ENCODE measurements around the gene OPN3.

The OPN3 gene

DNA sequence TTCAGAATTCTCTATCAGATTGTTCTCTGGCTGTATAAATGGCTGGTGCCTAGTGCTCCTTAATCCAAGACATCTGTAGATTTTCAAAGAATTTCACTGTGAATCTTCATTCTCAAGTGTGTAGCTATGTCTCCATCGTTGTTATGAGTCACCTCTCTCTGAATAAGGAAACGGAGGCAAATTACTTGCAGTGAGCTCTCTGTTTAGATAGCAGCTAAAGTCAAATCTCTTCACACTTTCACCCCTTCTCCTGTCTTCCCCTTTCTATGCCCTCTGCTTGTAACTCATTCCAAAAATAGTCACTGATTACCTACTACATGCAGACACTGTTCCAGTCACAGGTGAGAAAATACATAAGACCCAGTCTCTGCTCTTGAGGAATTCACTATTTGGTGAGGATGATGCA lies 39.7 kb downstream of the OPN3 start (continued):
- TF ChIP-seq, protein P1, sequence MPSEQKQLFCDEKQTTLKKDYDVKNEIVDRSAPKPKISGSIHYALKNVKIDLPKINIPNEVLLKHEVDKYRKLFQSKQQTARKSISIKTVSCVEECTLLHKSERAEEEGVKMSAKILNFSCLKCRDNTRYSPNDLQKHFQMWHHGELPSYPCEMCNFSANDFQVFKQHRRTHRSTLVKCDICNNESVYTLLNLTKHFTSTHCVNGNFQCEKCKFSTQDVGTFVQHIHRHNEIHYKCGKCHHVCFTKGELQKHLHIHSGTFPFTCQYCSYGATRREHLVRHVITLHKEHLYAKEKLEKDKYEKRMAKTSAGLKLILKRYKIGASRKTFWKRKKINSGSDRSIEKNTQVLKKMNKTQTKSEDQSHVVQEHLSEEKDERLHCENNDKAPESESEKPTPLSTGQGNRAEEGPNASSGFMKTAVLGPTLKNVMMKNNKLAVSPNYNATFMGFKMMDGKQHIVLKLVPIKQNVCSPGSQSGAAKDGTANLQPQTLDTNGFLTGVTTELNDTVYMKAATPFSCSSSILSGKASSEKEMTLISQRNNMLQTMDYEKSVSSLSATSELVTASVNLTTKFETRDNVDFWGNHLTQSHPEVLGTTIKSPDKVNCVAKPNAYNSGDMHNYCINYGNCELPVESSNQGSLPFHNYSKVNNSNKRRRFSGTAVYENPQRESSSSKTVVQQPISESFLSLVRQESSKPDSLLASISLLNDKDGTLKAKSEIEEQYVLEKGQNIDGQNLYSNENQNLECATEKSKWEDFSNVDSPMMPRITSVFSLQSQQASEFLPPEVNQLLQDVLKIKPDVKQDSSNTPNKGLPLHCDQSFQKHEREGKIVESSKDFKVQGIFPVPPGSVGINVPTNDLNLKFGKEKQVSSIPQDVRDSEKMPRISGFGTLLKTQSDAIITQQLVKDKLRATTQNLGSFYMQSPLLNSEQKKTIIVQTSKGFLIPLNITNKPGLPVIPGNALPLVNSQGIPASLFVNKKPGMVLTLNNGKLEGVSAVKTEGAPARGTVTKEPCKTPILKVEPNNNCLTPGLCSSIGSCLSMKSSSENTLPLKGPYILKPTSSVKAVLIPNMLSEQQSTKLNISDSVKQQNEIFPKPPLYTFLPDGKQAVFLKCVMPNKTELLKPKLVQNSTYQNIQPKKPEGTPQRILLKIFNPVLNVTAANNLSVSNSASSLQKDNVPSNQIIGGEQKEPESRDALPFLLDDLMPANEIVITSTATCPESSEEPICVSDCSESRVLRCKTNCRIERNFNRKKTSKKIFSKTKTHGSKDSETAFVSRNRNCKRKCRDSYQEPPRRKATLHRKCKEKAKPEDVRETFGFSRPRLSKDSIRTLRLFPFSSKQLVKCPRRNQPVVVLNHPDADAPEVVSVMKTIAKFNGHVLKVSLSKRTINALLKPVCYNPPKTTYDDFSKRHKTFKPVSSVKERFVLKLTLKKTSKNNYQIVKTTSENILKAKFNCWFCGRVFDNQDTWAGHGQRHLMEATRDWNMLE (tag by site-specific recombination; conservative IDR thresholded peaks at IDR 0.05; ENCODE audit: low read depth): no peak
- no peak for TF ChIP-seq KLF9 (tag by site-specific recombination; IDR thresholded peaks at IDR 0.05; ENCODE audit: low read depth)
- no peak for TF ChIP-seq ZNF184 (tag by site-specific recombination; IDR thresholded peaks at IDR 0.05)
- no peak for TF ChIP-seq ZNF561 (tag by site-specific recombination; IDR thresholded peaks at IDR 0.05; ENCODE audit: borderline replicate concordance)
- no peak for TF ChIP-seq ZNF214 (tag by site-specific recombination; IDR thresholded peaks at IDR 0.05; ENCODE audit: borderline replicate concordance)
- no peak for TF ChIP-seq SETDB1 (IDR thresholded peaks at IDR 0.05; ENCODE audit: insufficient read length, low read length)

DNA sequence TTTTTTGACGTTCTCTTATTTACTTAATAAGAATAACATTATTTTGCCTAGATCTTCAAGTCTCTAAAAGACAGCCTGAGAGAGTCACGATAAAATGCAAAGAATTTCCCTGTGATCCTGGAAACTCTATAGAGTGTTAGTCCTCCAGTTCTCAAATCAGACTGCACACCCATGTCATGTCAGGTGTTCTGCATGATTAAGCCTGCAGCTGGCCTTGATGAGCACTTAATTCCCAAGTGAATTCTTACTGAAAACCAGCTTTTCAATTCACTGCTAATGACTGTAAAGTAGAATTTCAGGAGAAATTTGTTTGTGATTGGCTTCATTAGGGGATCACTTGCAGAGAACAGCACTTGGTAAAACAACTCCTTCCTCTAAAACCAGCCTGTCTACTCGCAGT lies 41.9 kb downstream of the OPN3 start:
- H3K27ac ChIP-seq (ENCODE audit: extremely low read depth, low read depth, low read length): no peak overlapping the region
- TF ChIP-seq, protein P2, sequence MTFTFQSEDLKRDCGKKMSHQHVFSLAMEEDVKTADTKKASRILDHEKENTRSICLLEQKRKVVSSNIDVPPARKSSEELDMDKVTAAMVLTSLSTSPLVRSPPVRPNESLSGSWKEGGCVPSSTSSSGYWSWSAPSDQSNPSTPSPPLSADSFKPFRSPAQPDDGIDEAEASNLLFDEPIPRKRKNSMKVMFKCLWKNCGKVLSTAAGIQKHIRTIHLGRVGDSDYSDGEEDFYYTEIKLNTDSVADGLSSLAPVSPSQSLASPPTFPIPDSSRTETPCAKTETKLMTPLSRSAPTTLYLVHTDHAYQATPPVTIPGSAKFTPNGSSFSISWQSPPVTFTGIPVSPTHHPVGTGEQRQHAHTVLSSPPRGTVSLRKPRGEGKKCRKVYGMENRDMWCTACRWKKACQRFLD (tag by site-specific recombination; IDR thresholded peaks at IDR 0.05): no peak
- TF ChIP-seq ZNF621 (tag by site-specific recombination; IDR thresholded peaks at IDR 0.05) (no peak), ZNF48 (tag by site-specific recombination; IDR thresholded peaks at IDR 0.05) (no peak), ZSCAN30 (tag by site-specific recombination; IDR thresholded peaks at IDR 0.05) (no peak), ZNF654 (tag by site-specific recombination; IDR thresholded peaks at IDR 0.05; ENCODE audit: low read depth) (no peak), ZNF596 (tag by site-specific recombination; IDR thresholded peaks at IDR 0.05) (no peak), ZNF843 (tag by site-specific recombination; IDR thresholded peaks at IDR 0.05) (no peak), ZNF184 (tag by site-specific recombination; IDR thresholded peaks at IDR 0.05) (no peak), ZNF302 (tag by site-specific recombination; IDR thresholded peaks at IDR 0.05; ENCODE audit: low read depth) (no peak), ZIC2 (tag by site-specific recombination; IDR thresholded peaks at IDR 0.05) (no peak), HOXC10 (CRISPR knock-in tag; IDR thresholded peaks at IDR 0.05) (no peak), ZNF239 (tag by site-specific recombination; IDR thresholded peaks at IDR 0.05) (no peak), ZNF366 (tag by site-specific recombination; conservative IDR thresholded peaks at IDR 0.05) (no peak), ZNF16 (tag by site-specific recombination; IDR thresholded peaks at IDR 0.05; ENCODE audit: low read depth) (no peak)
- TF ChIP-seq, protein P3, sequence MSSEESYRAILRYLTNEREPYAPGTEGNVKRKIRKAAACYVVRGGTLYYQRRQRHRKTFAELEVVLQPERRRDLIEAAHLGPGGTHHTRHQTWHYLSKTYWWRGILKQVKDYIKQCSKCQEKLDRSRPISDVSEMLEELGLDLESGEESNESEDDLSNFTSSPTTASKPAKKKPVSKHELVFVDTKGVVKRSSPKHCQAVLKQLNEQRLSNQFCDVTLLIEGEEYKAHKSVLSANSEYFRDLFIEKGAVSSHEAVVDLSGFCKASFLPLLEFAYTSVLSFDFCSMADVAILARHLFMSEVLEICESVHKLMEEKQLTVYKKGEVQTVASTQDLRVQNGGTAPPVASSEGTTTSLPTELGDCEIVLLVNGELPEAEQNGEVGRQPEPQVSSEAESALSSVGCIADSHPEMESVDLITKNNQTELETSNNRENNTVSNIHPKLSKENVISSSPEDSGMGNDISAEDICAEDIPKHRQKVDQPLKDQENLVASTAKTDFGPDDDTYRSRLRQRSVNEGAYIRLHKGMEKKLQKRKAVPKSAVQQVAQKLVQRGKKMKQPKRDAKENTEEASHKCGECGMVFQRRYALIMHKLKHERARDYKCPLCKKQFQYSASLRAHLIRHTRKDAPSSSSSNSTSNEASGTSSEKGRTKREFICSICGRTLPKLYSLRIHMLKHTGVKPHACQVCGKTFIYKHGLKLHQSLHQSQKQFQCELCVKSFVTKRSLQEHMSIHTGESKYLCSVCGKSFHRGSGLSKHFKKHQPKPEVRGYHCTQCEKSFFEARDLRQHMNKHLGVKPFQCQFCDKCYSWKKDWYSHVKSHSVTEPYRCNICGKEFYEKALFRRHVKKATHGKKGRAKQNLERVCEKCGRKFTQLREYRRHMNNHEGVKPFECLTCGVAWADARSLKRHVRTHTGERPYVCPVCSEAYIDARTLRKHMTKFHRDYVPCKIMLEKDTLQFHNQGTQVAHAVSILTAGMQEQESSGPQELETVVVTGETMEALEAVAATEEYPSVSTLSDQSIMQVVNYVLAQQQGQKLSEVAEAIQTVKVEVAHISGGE (tag by site-specific recombination; conservative IDR thresholded peaks at IDR 0.05; ENCODE audit: low read depth): no peak
- TF ChIP-seq, protein P4, sequence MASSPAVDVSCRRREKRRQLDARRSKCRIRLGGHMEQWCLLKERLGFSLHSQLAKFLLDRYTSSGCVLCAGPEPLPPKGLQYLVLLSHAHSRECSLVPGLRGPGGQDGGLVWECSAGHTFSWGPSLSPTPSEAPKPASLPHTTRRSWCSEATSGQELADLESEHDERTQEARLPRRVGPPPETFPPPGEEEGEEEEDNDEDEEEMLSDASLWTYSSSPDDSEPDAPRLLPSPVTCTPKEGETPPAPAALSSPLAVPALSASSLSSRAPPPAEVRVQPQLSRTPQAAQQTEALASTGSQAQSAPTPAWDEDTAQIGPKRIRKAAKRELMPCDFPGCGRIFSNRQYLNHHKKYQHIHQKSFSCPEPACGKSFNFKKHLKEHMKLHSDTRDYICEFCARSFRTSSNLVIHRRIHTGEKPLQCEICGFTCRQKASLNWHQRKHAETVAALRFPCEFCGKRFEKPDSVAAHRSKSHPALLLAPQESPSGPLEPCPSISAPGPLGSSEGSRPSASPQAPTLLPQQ (tag by site-specific recombination; IDR thresholded peaks at IDR 0.05): no peak
- TF ChIP-seq, protein P5, sequence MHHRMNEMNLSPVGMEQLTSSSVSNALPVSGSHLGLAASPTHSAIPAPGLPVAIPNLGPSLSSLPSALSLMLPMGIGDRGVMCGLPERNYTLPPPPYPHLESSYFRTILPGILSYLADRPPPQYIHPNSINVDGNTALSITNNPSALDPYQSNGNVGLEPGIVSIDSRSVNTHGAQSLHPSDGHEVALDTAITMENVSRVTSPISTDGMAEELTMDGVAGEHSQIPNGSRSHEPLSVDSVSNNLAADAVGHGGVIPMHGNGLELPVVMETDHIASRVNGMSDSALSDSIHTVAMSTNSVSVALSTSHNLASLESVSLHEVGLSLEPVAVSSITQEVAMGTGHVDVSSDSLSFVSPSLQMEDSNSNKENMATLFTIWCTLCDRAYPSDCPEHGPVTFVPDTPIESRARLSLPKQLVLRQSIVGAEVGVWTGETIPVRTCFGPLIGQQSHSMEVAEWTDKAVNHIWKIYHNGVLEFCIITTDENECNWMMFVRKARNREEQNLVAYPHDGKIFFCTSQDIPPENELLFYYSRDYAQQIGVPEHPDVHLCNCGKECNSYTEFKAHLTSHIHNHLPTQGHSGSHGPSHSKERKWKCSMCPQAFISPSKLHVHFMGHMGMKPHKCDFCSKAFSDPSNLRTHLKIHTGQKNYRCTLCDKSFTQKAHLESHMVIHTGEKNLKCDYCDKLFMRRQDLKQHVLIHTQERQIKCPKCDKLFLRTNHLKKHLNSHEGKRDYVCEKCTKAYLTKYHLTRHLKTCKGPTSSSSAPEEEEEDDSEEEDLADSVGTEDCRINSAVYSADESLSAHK (tag by site-specific recombination; IDR thresholded peaks at IDR 0.05): no peak
- ChIA-PET CTCF (no interaction called here), POLR2A (no interaction called here)
- no peaks in the 10 kb centered on the region for H3K4me1 ChIP-seq (ENCODE audit: control insufficient read depth, insufficient read depth, low read length)
- H3K9me3 ChIP-seq (ENCODE audit: control insufficient read depth, insufficient read depth, low read depth, low read length): no peaks in the 10 kb centered on the region
- H3K4me3 ChIP-seq (ENCODE audit: low read depth, low read length): no peak overlapping the region
- no peaks in the 10 kb centered on the region for H3K36me3 ChIP-seq (ENCODE audit: control insufficient read depth in 2 of 2, insufficient read depth in 1 of 2, low read length in 2 of 2)

All from HEK293 (cell line).